HG03095 (cell line): ENCODE measurements around the gene TSHZ2.
"Not testable (repeated sequence)": the region's sequence is repeated elsewhere in the genome, so short reads cannot be mapped to it uniquely, and the experiment has no call there.

Source experiments
- ATAC-seq: cut with Tn5 transposase; IDR thresholded peaks from one replicate; pipeline ENCODE4 v1.9.1; 2021; ENCODE audit warnings: moderate library complexity; ENCODE audit not compliant: unreplicated experiment

The TSHZ2 gene

DNA sequence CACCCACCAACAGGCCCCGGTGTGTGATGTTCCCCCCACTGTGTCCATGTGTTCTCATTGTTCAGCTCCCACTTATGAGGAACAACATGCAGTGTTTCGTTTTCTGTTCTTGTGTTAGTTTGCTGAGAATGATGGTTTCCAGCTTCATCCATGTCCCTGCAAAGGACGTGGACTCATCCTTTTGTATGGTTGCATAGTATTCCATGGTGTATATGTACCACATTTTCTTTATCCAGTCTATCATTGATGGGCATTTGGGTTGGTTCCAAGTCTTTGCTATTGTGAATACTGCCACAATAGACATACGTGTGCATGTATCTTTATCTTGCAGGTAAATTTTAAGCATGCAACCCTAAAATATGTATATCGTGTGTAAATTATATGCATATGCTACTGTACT lies 52.5 kb downstream of the TSHZ2 start:
- ATAC-seq = not testable (repeated sequence)

DNA sequence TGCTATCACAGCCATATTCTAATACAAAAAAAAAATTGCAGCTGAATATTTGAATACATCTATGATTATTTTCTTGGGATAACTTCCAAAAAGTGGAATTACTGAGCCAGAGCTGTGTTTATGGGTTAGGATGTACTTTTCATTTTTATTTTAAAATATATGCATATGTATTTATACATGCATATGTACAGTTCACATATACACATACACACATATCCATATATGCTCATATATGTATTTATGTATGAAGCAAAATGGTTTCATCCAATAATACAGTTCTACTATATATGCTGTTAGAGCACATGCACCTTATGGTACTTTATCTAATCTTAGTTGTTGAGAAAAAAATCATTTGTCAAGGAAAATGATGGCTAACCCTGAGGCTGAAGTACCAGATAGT lies 54.9 kb downstream of the TSHZ2 start:
- no peak for ATAC-seq

DNA sequence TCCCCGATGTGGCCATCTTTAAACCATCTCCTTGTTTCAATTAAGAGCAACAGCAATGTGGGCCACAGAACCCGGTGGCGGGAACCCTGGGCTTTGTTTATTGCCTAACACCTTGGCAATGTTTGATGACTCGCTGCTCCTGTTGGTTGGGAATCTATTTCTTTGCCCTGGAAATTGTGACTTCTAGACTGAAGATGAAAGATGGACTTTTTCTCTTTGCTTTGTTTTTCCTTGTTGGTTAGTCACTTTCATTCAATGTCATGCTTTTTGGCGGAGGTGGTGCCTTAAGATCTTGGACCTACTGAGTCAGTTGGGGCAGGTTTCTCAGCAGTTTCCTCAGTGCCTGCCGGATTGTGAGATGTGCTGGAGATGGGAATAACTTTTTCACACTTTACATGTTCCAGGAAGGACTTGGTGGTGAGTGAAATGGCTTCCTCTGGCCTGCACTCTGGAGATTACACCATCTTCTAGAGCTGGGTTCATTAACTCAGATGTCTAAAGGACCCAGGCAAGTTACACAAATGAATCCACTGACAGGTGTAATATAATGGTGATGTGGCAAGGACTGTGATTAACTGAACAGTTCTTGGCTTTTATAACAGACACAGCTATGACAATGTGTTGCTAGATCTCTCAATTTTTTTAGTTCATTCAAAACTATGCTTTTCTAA lies 56.3 kb downstream of the TSHZ2 start:
- ATAC-seq = no peak

DNA sequence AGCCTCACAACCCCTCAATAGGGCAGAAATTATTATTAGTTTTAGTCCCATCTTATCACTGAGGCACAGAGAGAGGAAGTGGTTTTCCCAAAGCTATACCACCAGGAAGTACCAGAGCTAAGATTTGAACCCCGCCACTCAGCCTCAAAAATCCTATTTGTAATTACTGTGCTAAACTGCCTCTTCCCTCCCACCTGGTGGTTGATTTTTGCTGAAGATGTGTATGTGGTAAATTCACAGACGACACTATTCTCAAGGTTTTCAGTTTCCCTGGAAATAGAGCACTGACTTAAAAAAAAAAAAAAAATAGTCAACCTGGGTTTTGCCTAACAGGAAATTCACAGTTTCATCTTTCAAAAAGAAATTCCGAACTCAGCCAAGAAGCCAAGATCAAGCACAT lies 57.9 kb downstream of the TSHZ2 start:
- no peak for ATAC-seq

DNA sequence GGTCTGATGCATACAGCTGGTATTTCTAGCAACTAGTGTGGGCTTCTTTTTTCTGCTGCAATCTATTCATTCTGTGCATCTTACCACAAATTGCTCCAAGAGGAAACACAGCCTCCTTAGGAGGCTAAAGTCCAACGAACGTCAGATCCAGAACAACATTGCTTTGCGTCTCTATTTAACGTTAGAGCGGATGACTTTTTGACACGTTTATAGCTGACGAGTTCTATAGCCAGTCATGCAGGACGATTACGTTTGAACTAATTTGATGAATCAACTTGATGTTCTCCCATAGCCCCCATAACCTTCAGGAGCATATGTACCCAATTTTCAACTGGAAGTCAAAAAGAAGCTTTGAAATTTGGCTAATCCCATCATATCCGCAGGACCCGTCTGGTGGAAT lies 59.9 kb downstream of the TSHZ2 start:
- no peak for ATAC-seq

DNA sequence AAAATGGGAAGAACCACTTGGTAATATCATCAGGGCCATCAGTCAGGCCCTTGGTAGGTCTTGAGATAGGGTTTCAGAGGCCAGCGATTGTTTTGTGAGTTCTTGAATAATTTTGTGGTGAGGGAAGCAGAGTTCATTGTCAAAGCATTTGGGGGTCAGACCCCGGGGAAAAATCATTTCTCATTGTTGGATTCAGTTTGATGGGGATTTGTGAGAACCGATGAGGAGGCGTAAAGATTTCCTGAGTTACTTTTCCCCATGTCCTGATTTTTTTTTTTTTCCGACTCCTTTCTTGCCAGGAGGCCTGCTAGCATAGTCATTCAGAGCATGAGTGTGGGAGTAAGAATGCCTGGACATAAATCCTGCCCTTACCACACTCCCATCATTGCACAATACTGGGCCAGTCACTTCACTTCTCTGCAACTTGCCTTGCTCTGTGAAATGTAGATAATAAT lies 60.3 kb downstream of the TSHZ2 start:
- no peak for ATAC-seq

DNA sequence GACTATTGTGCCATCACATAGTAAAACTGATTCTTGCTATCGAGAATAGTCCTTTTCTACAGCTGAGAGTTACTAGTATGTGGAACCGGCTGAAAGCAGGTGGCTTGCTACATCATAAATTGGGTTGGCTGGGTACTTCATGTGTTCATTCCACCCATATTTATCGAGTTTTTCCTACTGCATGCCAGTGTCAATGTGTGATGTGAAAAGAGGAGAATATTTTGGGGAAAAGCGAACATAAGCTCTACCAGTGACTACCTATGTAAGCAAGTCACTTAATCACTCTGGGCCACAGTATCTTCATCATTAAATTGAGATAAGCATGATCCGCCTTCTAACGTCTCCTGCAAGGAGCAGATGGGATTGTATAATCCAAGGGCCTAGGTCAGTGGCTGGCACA lies 61.0 kb downstream of the TSHZ2 start:
- ATAC-seq = no peak

DNA sequence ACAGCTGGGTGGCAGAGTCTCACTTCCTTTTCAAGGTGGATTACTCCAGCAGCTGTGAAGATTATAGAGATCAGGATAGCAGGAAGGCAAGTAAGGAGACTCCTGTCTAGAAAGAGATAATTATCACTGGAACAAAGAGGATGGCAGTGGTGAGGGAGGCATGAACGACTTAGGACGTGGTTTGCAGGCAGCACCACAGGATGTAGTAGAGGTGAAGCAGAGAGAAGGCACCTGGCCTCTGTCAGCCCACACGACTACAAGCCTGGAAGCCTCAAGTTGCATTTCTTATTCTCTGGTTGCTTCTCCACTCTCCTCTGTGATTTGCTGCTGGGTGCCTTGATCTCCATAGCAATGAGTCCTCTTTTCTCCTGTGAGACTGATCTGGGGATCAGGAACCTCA lies 62.7 kb downstream of the TSHZ2 start:
- ATAC-seq = no peak

DNA sequence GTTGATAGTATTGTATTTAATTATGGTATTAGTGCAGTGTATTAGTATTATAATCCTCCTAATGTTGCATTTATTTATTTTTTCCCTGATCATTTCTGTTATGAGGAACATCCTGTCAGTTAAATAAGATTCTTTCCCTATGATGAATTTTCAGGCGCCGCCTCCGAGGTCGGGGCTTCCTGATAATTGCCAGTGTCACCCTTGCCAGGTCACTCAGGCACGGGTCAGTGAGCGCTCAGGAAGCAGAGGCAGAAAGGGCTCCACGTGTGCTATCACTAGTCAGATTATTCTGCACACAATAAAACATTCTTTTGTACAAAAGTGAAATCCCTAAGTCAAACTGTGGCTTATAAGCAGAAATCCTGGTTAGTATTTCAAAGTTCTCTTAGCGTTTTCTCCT lies 64.8 kb downstream of the TSHZ2 start:
- ATAC-seq = no peak

DNA sequence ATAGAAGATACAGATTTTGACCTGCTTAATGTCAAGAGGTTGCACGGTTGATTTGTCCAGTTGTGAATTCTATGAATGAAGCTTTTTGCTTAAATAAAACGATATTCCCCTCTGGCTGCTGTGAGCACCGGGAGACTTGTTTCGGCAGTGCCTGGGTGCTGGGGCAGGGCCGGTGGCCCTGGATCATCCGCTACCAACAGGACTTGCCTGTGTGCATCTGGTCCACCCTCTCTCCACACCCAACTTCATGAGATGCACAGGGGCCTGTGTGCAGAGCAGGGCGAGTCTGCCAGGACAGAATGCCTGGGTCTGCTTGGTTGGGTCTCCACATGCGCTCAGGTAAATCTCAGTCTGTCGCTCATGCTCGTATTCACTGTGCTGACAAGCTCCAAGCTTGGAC lies 65.5 kb downstream of the TSHZ2 start:
- no peak for ATAC-seq

DNA sequence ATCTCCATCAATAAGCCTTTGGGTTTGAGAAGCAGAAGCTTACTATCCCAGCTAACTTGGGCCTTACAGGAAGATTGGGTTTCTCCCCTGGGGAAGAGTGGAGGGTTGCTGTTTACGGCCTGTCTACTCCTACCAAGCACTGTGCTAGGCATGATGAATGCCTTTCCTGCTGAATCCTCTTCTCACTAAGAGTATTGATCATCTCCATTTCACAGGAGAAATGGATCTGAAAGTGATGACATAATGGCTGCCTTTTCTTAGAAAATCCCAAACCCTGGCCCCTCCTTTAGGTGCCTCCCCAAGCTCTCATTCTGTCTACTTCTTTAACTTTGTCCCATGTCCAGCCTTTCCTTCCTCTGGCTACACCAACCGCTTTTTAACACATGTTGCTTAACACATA lies 66.1 kb downstream of the TSHZ2 start:
- ATAC-seq = no peak

DNA sequence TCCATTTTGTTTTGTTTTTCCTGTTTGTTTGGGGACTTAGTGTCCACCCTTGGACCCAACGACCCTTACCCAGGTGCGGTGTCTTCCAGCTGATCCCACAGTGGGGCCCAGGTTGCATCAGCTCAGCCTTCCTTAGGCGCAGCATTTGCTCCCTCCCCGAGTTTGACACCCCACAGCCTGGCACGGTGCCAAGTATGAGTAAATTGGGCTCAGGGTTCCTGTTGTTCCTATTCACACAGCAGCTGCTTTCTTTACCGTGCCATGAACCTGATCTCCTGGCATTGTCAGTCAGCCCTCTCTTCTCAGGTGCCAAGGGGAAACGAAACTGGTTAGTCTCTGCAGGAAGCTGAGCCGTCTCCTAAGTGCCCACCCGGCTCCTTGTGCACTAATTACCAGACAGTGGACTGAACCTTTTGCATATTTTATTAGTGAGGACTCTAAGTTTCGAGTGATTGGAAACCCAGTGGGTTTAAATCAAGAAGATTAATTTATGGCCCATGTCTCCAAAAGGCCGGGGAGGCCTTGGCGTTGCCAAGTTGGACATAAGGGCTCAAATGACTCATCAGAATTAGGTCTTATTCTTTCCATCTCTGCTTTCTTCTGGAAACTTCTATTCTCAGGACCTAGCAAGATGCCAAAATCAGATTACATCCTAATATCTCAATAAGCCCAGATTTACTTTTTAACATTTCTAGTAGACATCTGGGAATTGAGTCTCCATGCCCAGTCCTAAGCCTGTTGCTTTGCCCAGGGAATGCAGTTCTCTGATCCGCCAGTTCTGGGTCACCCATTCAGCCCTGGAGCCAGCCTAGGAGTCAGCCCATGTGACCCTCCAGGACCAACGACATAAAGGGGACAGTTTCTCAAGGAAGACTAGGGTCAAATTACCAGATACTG lies 68.8 kb downstream of the TSHZ2 start:
- ATAC-seq = no peak

DNA sequence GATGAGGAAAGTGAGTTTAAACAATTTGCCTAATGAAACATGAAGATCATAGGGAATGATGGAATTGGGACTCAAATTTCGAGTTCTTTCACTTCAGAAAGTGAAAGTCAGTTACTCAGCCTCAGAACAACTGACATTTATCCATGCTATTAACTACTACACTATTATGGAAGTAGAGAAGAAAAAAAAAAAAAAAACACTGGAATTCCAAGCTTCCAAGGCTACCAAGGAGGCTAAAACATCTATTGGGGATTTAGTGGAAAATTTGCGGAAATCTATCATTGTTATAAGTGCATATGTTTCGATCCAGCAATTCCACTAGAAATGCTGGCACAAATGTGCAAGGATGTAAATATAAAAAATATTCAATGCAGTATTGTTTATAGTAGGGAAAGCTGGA lies 70.4 kb downstream of the TSHZ2 start:
- ATAC-seq = no peak

DNA sequence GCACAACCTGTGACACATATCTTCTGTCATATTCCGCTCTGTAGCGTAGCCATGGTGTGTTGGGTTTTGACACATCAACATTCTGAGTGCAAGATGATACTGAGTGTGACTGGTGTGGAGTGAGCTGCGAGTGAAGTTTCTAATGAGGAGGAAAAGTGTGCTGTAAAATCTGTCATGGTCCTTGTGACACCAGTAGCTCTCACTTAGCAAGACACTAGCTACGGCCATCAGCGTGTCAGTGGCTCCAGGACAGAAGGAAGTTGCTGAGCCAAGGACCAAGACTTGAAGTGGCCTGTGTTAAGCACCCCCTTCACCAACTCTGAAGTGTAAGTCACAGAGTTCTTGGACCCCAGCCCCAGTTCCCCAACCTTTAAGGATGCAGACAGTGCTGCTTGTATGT lies 72.1 kb downstream of the TSHZ2 start:
- ATAC-seq = no peak

DNA sequence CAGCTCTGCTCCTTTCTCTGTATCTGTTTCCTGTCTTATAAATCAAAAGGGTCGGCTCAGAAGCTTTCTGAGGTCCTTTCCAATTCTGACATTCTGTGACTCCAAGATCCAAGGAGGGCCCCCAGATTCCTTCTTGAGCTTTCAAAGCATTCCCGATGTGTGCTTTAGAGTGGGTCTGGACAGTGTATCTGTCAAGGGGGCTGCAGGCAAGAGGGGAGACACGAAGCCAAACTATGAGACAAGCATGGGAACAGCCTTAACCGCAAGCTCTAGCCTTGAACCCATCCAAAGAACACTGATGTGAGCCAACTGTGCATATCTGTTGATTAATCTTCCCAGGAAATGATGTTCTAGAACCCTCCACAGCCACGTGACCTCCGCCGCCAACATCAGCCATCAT lies 73.8 kb downstream of the TSHZ2 start:
- ATAC-seq = no peak

DNA sequence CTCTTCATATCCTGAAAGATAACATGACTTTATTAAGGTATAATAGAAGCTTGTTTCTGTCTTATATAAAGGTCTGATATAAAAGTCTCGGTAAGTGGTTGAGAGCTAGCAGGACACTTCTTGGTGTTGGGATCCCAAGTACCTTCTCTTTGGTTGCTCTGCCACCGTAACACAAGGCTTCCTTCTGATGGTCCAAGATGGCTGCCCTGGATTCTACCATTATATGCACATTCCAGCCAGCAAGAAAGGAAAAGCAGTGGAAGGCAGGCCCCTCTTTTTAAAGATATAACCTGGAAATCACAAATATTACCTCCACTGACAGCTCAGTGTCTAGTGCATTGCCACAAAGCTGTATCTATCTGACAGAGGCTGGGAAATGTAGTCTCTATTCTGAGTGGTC lies 75.0 kb downstream of the TSHZ2 start:
- no peak for ATAC-seq

DNA sequence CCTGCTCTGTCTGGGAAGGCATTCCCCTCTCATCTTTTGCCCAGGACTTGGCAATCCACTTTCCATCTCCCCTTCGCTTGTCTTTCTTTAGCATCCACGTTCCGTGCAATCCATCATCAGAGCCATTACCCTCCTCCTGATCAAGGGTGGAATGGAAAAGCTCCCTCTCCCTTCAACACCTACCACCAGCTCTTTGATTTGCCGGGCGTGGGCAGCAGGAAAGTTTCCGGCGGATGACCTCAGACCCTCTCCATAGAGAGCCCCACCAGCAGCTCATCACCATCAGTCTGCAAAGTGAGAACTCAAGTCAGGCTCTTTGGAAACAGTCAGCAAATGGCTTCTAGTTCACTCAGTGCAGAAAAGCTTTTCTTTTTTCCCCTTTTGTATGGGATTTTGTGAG lies 76.2 kb downstream of the TSHZ2 start:
- ATAC-seq = no peak

DNA sequence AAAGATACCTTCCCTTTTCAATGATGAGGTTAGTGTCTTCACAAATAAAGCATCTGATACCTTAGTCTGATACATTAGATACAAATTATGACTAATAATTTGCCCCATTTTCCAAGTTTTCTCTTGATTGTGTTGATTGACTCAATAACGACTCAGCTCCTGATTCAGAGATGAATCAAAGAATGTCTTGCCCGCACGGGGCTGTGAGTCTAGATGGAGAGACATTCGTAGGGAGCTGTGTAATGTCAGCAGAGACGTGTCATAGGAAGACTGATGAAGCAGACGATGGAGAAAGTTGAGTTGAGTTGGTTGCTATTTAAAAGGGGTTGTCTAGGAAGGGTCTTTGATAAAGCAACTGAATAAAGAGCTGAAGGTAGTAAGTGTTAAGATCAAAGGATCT lies 78.2 kb downstream of the TSHZ2 start:
- ATAC-seq = no peak

DNA sequence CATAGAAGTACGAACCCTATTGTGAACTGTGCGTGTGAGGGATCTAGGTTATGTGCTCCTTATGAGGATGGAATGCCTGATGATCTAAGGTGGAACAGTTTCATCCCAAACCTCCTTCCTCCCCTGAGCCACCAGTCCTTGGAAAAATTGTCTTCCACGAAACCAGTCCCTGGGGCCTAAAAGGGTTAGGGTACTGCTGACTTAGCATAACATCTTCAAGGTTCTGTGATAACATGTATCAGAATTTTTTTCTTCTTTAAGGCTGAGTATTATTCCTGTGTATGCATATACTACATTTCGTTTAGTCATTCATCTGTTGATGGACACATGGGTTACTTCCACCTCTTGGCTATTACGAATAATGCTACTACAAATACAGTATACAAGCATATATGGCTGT lies 80.2 kb downstream of the TSHZ2 start:
- no peak for ATAC-seq

DNA sequence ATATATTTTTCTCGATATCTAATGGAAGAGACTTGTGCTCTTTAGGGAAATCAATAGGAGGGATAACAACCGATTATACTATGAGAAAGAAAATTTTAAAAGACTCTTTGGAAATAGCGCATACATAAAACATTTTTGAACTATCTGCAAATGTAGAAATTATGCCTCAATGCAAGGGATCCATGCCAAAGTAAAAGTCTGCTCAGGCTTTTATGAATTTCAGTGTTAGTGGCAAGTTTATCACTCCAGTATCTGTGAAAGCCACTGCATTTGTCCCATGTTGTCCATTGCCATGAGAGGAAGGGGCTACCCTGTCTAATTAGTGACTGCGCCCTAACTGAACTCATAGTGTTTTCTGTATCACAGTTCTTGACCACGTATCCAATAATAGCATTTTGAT lies 81.4 kb downstream of the TSHZ2 start:
- ATAC-seq = no peak

DNA sequence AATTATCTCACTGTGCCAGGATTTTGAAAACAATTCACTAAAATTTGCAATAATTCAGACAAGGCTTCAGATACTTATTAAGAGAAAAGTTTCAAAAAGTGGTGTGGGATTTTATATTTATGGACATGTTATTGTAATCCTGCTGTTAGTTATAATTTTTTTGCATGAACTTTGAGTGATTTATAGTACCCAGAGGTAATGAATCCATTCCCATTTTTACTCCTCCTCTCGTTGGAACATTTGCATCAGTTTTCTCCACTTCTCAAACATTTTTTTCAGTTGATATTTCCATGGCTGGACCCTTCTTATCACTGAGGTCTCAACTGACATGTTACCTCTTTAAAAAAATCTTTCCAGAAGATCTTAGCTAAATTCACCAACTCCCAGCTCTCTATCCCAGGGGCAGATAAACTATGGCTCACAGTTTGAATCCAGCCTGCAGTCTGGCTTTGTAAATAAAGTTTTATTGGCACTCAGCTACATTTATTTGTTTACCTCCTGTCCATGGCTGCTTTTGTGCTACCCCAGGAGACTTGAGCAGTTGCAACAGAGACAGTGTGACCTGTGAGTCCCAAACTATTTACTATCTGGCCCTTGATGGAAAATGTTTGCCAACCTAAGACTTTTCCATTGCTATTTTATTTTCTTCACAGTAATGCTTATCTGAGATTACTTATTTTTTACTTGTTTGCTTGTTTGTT lies 83.4 kb downstream of the TSHZ2 start:
- ATAC-seq = no peak

DNA sequence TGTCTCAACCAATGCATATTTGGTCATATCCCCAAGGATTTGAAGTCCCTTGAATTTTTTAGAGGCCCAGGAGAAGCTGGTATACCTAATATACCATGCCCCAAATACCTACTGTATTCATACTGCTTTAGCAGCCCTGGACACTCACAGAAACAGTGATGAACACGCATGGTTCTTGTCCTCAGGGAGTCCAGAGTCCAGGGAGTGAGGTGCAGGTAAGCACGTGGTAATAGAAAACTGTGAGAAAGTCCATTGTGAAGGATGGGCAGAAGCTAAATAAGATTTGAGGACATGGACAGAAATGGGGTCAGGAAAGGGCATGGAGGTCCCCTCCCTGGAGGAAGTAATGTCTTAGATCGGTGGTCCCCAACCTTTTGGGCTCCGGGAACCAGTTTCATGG lies 85.4 kb downstream of the TSHZ2 start:
- ATAC-seq = no peak
